Thoracic aorta (tissue), 2 donors: ENCODE data around the gene DUSP9. TPM values are rescaled to one million over a fixed set of nuclear protein-coding genes. Genes with fewer than 3 reads are reported as not detected.
"Not testable (repeated sequence)": the region's sequence is repeated elsewhere in the genome, so short reads cannot be mapped to it uniquely, and the experiment has no call there.

Experiments
- ATAC-seq: fragments of 150-250 bp; one replicate; pipeline ENCODE4 v1.8.0; 2017; ENCODE audit warnings: low read depth; ENCODE audit not compliant: insufficient number of reproducible peaks, low FRiP score
- DNase-seq: peaks from one replicate; pipeline ENCODE4 v3.0.0-alpha.2; 2020; ENCODE audit warnings: low spot score
- H3K27ac ChIP-seq, 2 donors: fragments of 200-600 bp; sonication (generic); 1 replicate in 1 of 2; 2 replicates in 1 of 2; pipeline ENCODE4 v1.5.1; 2016; ENCODE audit warnings: mild to moderate bottlenecking in 2 of 2, moderate library complexity in 2 of 2
- H3K27me3 ChIP-seq: fragments of 200-600 bp; sonication (generic); replicated peaks from 2 replicates; pipeline ENCODE4 v1.6.0; 2016; ENCODE audit warnings: mild to moderate bottlenecking; ENCODE audit not compliant: insufficient read depth
- H3K36me3 ChIP-seq: fragments of 200-600 bp; sonication (generic); one replicate; pipeline ENCODE4 v1.5.1; 2016
- H3K4me1 ChIP-seq, 2 donors: fragments of 200-600 bp; sonication (generic); 1 replicate in 1 of 2; 2 replicates in 1 of 2; pipeline versions ENCODE4 v1.5.1 to v1.6.0; 2016; ENCODE audit warnings: low read depth in 2 of 2, mild to moderate bottlenecking in 1 of 2; ENCODE audit not compliant: control insufficient read depth in 1 of 2
- H3K4me3 ChIP-seq: fragments of 200-600 bp; sonication (generic); 2 replicates; pipeline ENCODE4 v1.5.1; 2016; ENCODE audit warnings: mild to moderate bottlenecking
- H3K9me3 ChIP-seq: fragments of 200-600 bp; sonication (generic); 2 replicates; pipeline ENCODE4 v1.5.1; 2016
- CTCF ChIP-seq: fragments of 200-600 bp; sonication (generic); IDR thresholded peaks from one replicate; pipeline ENCODE4 v1.5.1; 2019; ENCODE audit warnings: antibody characterized with exemption
- total RNA-seq, 2 donors: library from RNA; depleted of rRNA; stranded (reverse); fragments of >200 nt; gene quantifications; one replicate each; pipeline versions ENCODE4 v1.1.0 to v1.2.3, GENCODE V29; 2016

Gene DUSP9
- total RNA-seq, 2 donors from 2014 or later: not detected

DNA sequence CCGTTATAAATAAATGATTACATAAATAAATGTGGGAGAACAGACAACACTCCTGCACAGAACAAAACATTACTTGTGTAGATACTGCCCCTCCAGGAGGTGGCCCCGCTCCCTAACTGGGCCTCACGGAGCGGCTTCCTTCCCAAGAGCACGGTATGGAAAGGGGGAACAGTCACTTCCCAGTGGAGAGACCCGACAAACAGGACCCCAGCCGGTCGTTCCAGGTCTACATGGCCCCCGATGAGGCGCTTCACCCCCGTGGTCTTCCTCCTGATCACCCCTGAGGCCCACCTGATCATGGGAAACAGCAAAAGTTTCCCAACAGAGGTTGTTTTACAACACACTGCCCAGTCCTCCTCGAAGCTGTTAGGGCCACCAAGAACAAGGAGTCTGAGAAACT is 34.2 kb downstream of the DUSP9 start:
- Histone ChIP-seq H3K4me3 (no peak overlapping the region), H3K9me3 (no peaks in the 10 kb centered on the region), H3K36me3 (no peaks in the 10 kb centered on the region), H3K27ac (no peak overlapping the region), H3K4me1 (no peaks in the 10 kb centered on the region), H3K27me3 (no peaks in the 10 kb centered on the region)
- no peak for ATAC-seq
- TF ChIP-seq CTCF: no peak
- no peak for DNase-seq

GRCh38 chrX:153683486-153683885 is 36.5 kb downstream of the DUSP9 start:
- not testable (repeated sequence) for H3K4me1 ChIP-seq, H3K27ac ChIP-seq, H3K9me3 ChIP-seq, H3K27me3 ChIP-seq, H3K36me3 ChIP-seq, H3K4me3 ChIP-seq, ATAC-seq, DNase-seq

DNA sequence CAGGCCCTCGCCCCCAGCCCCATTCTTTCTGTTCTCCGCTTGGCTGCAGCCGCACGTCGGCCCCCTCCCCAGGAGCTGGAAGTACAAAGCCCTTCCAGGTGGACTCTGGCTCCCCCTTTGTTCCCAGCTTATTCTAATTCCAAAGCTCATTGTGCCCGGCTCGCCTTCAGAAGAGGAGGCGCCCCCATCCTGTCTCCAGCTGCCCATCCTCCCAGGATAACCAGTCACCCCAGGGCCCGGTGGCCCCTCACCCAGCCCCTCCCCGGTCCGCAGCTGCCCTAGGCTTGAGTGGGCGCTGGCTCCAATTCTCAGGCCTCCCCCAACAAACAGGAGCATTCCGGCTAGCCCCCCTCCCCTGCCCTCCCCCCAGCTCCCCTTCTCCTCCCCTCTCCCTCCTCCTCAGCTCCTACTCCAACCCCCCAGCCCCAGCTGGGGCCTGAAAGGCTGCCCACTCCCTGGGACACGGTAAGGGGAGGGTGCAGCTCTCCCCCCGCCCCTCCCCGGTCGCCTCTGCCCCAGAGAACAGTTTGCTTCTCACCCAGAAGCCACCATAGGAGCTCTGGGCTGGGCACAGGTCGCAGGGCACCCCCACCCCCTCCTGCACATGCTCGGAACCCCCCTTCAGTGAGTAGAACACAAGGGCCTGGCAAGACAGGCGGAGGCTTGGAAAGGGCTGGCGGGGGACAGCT is 37.6 kb downstream of the DUSP9 start:
- no peak overlapping the region for H3K27ac ChIP-seq
- no peak for DNase-seq
- ATAC-seq: no peak
- H3K9me3 ChIP-seq: no peaks in the 10 kb centered on the region
- TF ChIP-seq CTCF: no peak
- no peaks in the 10 kb centered on the region for H3K36me3 ChIP-seq
- H3K27me3 ChIP-seq: no peaks in the 10 kb centered on the region
- peaks cover 0 to 2% of the 10 kb centered on the region in 2 donors for H3K4me1 ChIP-seq
- no peak overlapping the region for H3K4me3 ChIP-seq

DNA sequence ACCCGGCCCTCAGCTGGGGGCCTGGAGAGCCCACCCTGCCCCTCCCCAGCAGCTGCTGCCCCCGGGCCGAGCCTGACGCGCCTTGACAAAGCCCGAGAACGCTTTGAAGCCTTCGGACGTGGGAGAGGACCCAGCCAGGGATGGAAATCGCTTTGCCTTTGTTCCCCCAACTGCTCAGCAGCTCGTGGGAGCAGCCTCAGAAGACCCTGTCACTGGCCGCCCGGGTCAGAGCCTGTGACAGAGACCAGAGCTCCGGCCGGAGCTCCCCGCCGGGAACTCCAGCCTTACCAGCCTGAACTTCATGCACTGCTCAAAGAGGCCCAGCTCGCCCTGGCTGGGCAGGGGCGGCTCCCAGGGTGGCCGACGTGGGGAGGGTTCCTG is 38.1 kb downstream of the DUSP9 start:
- Histone ChIP-seq H3K4me1 (peaks cover 0 to 8% of the 10 kb centered on the region in 2 donors), H3K9me3 (no peaks in the 10 kb centered on the region), H3K27me3 (no peaks in the 10 kb centered on the region), H3K4me3 (no peak overlapping the region), H3K27ac (no peak overlapping the region), H3K36me3 (no peaks in the 10 kb centered on the region)
- ATAC-seq (no peak), DNase-seq (no peak)
- TF ChIP-seq CTCF: no peak

- H3K4me1 ChIP-seq: peaks cover 0 to 8% of the 10 kb centered on the region in 2 donors
These were observed 39.0 kb downstream of the DUSP9 start for GRCh38 chrX:153685751-153686696.

More at GRCh38 chrX:153685751-153686696, 39.0 kb downstream of the DUSP9 start:
- H3K36me3 ChIP-seq: no peaks in the 10 kb centered on the region
- no peak for TF ChIP-seq CTCF
- no peak overlapping the region for H3K27ac ChIP-seq
- H3K9me3 ChIP-seq: no peaks in the 10 kb centered on the region
- H3K27me3 ChIP-seq: no peaks in the 10 kb centered on the region
- DNase-seq (no peak), ATAC-seq (no peak)
- no peak overlapping the region for H3K4me3 ChIP-seq
